HG03159 (cell line): ENCODE measurements around the gene RBPJL.

Experiments used
- ATAC-seq: cut with Tn5 transposase; IDR thresholded peaks from one replicate; pipeline ENCODE4 v1.9.1; 2021; ENCODE audit warnings: mild to moderate bottlenecking, moderate library complexity; ENCODE audit not compliant: unreplicated experiment

Gene RBPJL

GRCh38 chr20:45293041-45294002, 13.3 kb upstream of the RBPJL start:
- peak; percentile 81 for ATAC-seq

GRCh38 chr20:45294003-45294368, 12.7 kb upstream of the RBPJL start:
- ATAC-seq: no peak

- ATAC-seq: no peak
Measured at GRCh38 chr20:45294659-45295058, 12.0 kb upstream of the RBPJL start.

GRCh38 chr20:45297786-45298497, 8.7 kb upstream of the RBPJL start:
- ATAC-seq: no peak

- ATAC-seq: no peak
Measured at GRCh38 chr20:45299786-45300185, 6.9 kb upstream of the RBPJL start.

GRCh38 chr20:45300961-45301360, 5.7 kb upstream of the RBPJL start:
- ATAC-seq: no peak

GRCh38 chr20:45301824-45302271, 4.8 kb upstream of the RBPJL start:
- no peak for ATAC-seq

- no peak for ATAC-seq
Measured at GRCh38 chr20:45303586-45304463, 2.8 kb upstream of the RBPJL start.

GRCh38 chr20:45304464-45304999, 2.1 kb upstream of the RBPJL start:
- no peak for ATAC-seq

GRCh38 chr20:45305262-45305661, 1.4 kb upstream of the RBPJL start:
- no peak for ATAC-seq

GRCh38 chr20:45307076-45307640, 518 bp downstream of the RBPJL start:
- ATAC-seq: no peak

GRCh38 chr20:45308117-45308778, 1.6 kb downstream of the RBPJL start, which contains the start of gene MATN4:
TSS of gene MATN4 (minus strand) at chr20:45308299. CDS start at chr20:45305582, 2,717 bp downstream.
- ATAC-seq: no peak

- no peak for ATAC-seq
Measured at GRCh38 chr20:45309075-45309474, 2.4 kb downstream of the RBPJL start.

- no peak for ATAC-seq
Measured at GRCh38 chr20:45311589-45312211, 5.1 kb downstream of the RBPJL start.

- no peak for ATAC-seq
Measured at GRCh38 chr20:45312241-45312640, 5.6 kb downstream of the RBPJL start.

- no peak for ATAC-seq
Measured at GRCh38 chr20:45313065-45313695, 6.5 kb downstream of the RBPJL start.

- ATAC-seq: no peak
Measured at GRCh38 chr20:45313943-45314342, 7.3 kb downstream of the RBPJL start.

GRCh38 chr20:45315672-45316071, 9.0 kb downstream of the RBPJL start:
- no peak for ATAC-seq
